ENCODE data around the gene WDR91.
"Not testable (repeated sequence)": the region's sequence is repeated elsewhere in the genome, so short reads cannot be mapped to it uniquely, and the experiment has no call there.

The WDR91 gene

GRCh38 chr7:135174941-135175340 lies 36.4 kb downstream of the WDR91 start:
- no peak overlapping the region for H3K23ac ChIP-seq (ENCODE audit: low read depth, low read length, poor library complexity)
- H2BK12ac ChIP-seq (ENCODE audit: low read length), result no peak overlapping the region
- no peak overlapping the region for H2BK15ac ChIP-seq (ENCODE audit: low read length)
- no peak for DNase-seq (ENCODE audit: low spot score)
- no peak overlapping the region for H4K91ac ChIP-seq (ENCODE audit: low read depth, low read length, poor library complexity)
- no peak overlapping the region for H3K4me3 ChIP-seq (ENCODE audit: low read length in 2 of 2)
- no peaks in the 10 kb centered on the region for H3K27me3 ChIP-seq (ENCODE audit: control insufficient read depth in 3 of 3, insufficient read depth in 3 of 3, low read depth in 1 of 3, low read length in 3 of 3)
- no CpG with 5 or more reads among the region's 7 CpGs for WGBS, 2 donors (ENCODE audit: extremely low coverage in 2 of 2, insufficient read length in 2 of 2, insufficient replicate concordance in 1 of 2)
- H2AK5ac ChIP-seq (ENCODE audit: low read depth, low read length), result no peak overlapping the region
- H4K8ac ChIP-seq (ENCODE audit: low read depth, low read length), result no peak overlapping the region
- H3K9me3 ChIP-seq (replicated peaks in 1 of 2; ENCODE audit: control insufficient read depth in 2 of 2, insufficient read depth in 1 of 2, low read depth in 1 of 2, low read length in 2 of 2), result no peaks in the 10 kb centered on the region
- no peak overlapping the region for H3K9ac ChIP-seq (ENCODE audit: low read depth, low read length, poor library complexity)
- no peak overlapping the region for H3K27ac ChIP-seq (replicated peaks; ENCODE audit: low read length)
- H3K36me3 ChIP-seq (replicated peaks in 1 of 2; ENCODE audit: control insufficient read depth in 2 of 2, insufficient read depth in 2 of 2, low read length in 2 of 2), result no peaks in the 10 kb centered on the region
- H3K4me2 ChIP-seq (ENCODE audit: insufficient read depth, low read length, poor library complexity, severe bottlenecking), result no peak overlapping the region
- no peak overlapping the region for H2BK120ac ChIP-seq (ENCODE audit: low read depth, low read length)
- H2BK5ac ChIP-seq (ENCODE audit: low read length), result no peak overlapping the region
- H3K14ac ChIP-seq (ENCODE audit: low read length), result no peak overlapping the region
- no peaks in the 10 kb centered on the region for H3K79me1 ChIP-seq (ENCODE audit: low read depth, low read length)
- no peak overlapping the region for H3K18ac ChIP-seq (ENCODE audit: low read length)
- H3K4ac ChIP-seq (ENCODE audit: low read length), result no peak overlapping the region
- H3K4me1 ChIP-seq (ENCODE audit: control insufficient read depth in 2 of 2, insufficient read depth in 1 of 2, low read depth in 1 of 2, low read length in 2 of 2), result peaks cover 11% of the 10 kb centered on the region in 2 donors
- H2AFZ ChIP-seq (ENCODE audit: low read length), result no peak overlapping the region

GRCh38 chr7:135173916-135174315 lies 37.4 kb downstream of the WDR91 start:
- not testable (repeated sequence) for H3K4ac ChIP-seq (ENCODE audit: low read length); H2AFZ ChIP-seq (ENCODE audit: low read length); H2BK12ac ChIP-seq (ENCODE audit: low read length); H3K4me3 ChIP-seq (ENCODE audit: low read length in 2 of 2); H4K8ac ChIP-seq (ENCODE audit: low read depth, low read length); H3K79me1 ChIP-seq (ENCODE audit: low read depth, low read length); H2AK5ac ChIP-seq (ENCODE audit: low read depth, low read length); H3K9ac ChIP-seq (ENCODE audit: low read depth, low read length, poor library complexity); H3K4me2 ChIP-seq (ENCODE audit: insufficient read depth, low read length, poor library complexity, severe bottlenecking); H3K36me3 ChIP-seq (replicated peaks in 1 of 2; ENCODE audit: control insufficient read depth in 2 of 2, insufficient read depth in 2 of 2, low read length in 2 of 2); H3K14ac ChIP-seq (ENCODE audit: low read length); H3K27me3 ChIP-seq (ENCODE audit: control insufficient read depth in 3 of 3, insufficient read depth in 3 of 3, low read depth in 1 of 3, low read length in 3 of 3); H3K9me3 ChIP-seq (replicated peaks in 1 of 2; ENCODE audit: control insufficient read depth in 2 of 2, insufficient read depth in 1 of 2, low read depth in 1 of 2, low read length in 2 of 2); H2BK5ac ChIP-seq (ENCODE audit: low read length); H3K23ac ChIP-seq (ENCODE audit: low read depth, low read length, poor library complexity); H3K27ac ChIP-seq (replicated peaks; ENCODE audit: low read length); H2BK15ac ChIP-seq (ENCODE audit: low read length); H4K91ac ChIP-seq (ENCODE audit: low read depth, low read length, poor library complexity); H2BK120ac ChIP-seq (ENCODE audit: low read depth, low read length); H3K18ac ChIP-seq (ENCODE audit: low read length); DNase-seq (ENCODE audit: low spot score)
- H3K4me1 ChIP-seq (ENCODE audit: control insufficient read depth in 2 of 2, insufficient read depth in 1 of 2, low read depth in 1 of 2, low read length in 2 of 2), result peaks cover 13 to 14% of the 10 kb centered on the region in 2 donors
- no CpG with 5 or more reads among the region's 4 CpGs for WGBS, 2 donors (ENCODE audit: extremely low coverage in 2 of 2, insufficient read length in 2 of 2, insufficient replicate concordance in 1 of 2)

GRCh38 chr7:135171581-135172291 lies 39.6 kb downstream of the WDR91 start:
- not testable (repeated sequence) for H3K18ac ChIP-seq (ENCODE audit: low read length)

GRCh38 chr7:135170998-135171481 lies 40.3 kb downstream of the WDR91 start:
- not testable (repeated sequence) for H3K4me1 ChIP-seq (ENCODE audit: control insufficient read depth in 2 of 2, insufficient read depth in 1 of 2, low read depth in 1 of 2, low read length in 2 of 2)

More at GRCh38 chr7:135171581-135172291, 39.6 kb downstream of the WDR91 start:
- not testable (repeated sequence) for H3K4me2 ChIP-seq (ENCODE audit: insufficient read depth, low read length, poor library complexity, severe bottlenecking); H2AK5ac ChIP-seq (ENCODE audit: low read depth, low read length); H3K9me3 ChIP-seq (replicated peaks in 1 of 2; ENCODE audit: control insufficient read depth in 2 of 2, insufficient read depth in 1 of 2, low read depth in 1 of 2, low read length in 2 of 2); H3K9ac ChIP-seq (ENCODE audit: low read depth, low read length, poor library complexity); H3K4me1 ChIP-seq (ENCODE audit: control insufficient read depth in 2 of 2, insufficient read depth in 1 of 2, low read depth in 1 of 2, low read length in 2 of 2); H2BK120ac ChIP-seq (ENCODE audit: low read depth, low read length); H3K27me3 ChIP-seq (ENCODE audit: control insufficient read depth in 3 of 3, insufficient read depth in 3 of 3, low read depth in 1 of 3, low read length in 3 of 3); H2BK5ac ChIP-seq (ENCODE audit: low read length); H3K23ac ChIP-seq (ENCODE audit: low read depth, low read length, poor library complexity); H4K91ac ChIP-seq (ENCODE audit: low read depth, low read length, poor library complexity); DNase-seq (ENCODE audit: low spot score); H3K14ac ChIP-seq (ENCODE audit: low read length); H4K8ac ChIP-seq (ENCODE audit: low read depth, low read length); H3K27ac ChIP-seq (replicated peaks; ENCODE audit: low read length); H3K4ac ChIP-seq (ENCODE audit: low read length); H2BK15ac ChIP-seq (ENCODE audit: low read length); H2BK12ac ChIP-seq (ENCODE audit: low read length); H3K79me1 ChIP-seq (ENCODE audit: low read depth, low read length)
- Histone ChIP-seq H3K36me3 (replicated peaks in 1 of 2; ENCODE audit: control insufficient read depth in 2 of 2, insufficient read depth in 2 of 2, low read length in 2 of 2) (peaks cover 22 to 25% of the 10 kb centered on the region in 2 donors), H3K4me3 (ENCODE audit: low read length in 2 of 2) (peak overlapping the region in 1 of 2 donors; percentile 12), H2AFZ (ENCODE audit: low read length) (peak overlapping the region; percentile 87)
- no CpG with 5 or more reads among the region's 19 CpGs for WGBS, 2 donors (ENCODE audit: extremely low coverage in 2 of 2, insufficient read length in 2 of 2, insufficient replicate concordance in 1 of 2)

More at GRCh38 chr7:135170998-135171481, 40.3 kb downstream of the WDR91 start:
- H2BK12ac ChIP-seq (ENCODE audit: low read length); H2AK5ac ChIP-seq (ENCODE audit: low read depth, low read length); H3K14ac ChIP-seq (ENCODE audit: low read length); H3K9ac ChIP-seq (ENCODE audit: low read depth, low read length, poor library complexity); H4K91ac ChIP-seq (ENCODE audit: low read depth, low read length, poor library complexity); H3K9me3 ChIP-seq (replicated peaks in 1 of 2; ENCODE audit: control insufficient read depth in 2 of 2, insufficient read depth in 1 of 2, low read depth in 1 of 2, low read length in 2 of 2); H2BK15ac ChIP-seq (ENCODE audit: low read length); H2BK5ac ChIP-seq (ENCODE audit: low read length); DNase-seq (ENCODE audit: low spot score); H3K79me1 ChIP-seq (ENCODE audit: low read depth, low read length); H3K27me3 ChIP-seq (ENCODE audit: control insufficient read depth in 3 of 3, insufficient read depth in 3 of 3, low read depth in 1 of 3, low read length in 3 of 3); H3K23ac ChIP-seq (ENCODE audit: low read depth, low read length, poor library complexity); H4K8ac ChIP-seq (ENCODE audit: low read depth, low read length); H2BK120ac ChIP-seq (ENCODE audit: low read depth, low read length); H3K4ac ChIP-seq (ENCODE audit: low read length): not testable (repeated sequence)
- H3K36me3 ChIP-seq (replicated peaks in 1 of 2; ENCODE audit: control insufficient read depth in 2 of 2, insufficient read depth in 2 of 2, low read length in 2 of 2), result peaks cover 29 to 32% of the 10 kb centered on the region in 2 donors
- WGBS, 2 donors (ENCODE audit: extremely low coverage in 2 of 2, insufficient read length in 2 of 2, insufficient replicate concordance in 1 of 2), result no CpG with 5 or more reads among the region's 12 CpGs
- peak overlapping the region; percentile 71 for H3K18ac ChIP-seq (ENCODE audit: low read length)
- peak overlapping the region; percentile 85 for H3K4me2 ChIP-seq (ENCODE audit: insufficient read depth, low read length, poor library complexity, severe bottlenecking)
- peak overlapping the region; percentile 71 to 87 for H3K4me3 ChIP-seq (ENCODE audit: low read length in 2 of 2)
- peak overlapping the region; percentile 99 for H2AFZ ChIP-seq (ENCODE audit: low read length)
- H3K27ac ChIP-seq (replicated peaks; ENCODE audit: low read length), result peak overlapping the region; percentile 96
